Activated T-cell treated with anti-CD3 and anti-CD28 coated beads, Interleukin-2, amount 50 U/mL, for 4 hours (primary cell): ENCODE results near the gene SNRNP27. TPM values are rescaled to one million over a fixed set of nuclear protein-coding genes. Genes with fewer than 3 reads are reported as not detected.
A peak's percentile ranks its signal among the peaks of the same experiment; 100 is the strongest.
"Not testable (repeated sequence)": the region's sequence is repeated elsewhere in the genome, so short reads cannot be mapped to it uniquely, and the experiment has no call there.

ENCODE experiments used
- ATAC-seq, 2 donors: fragments of 200-7000 bp; cut with Tn5 transposase; one replicate each; pipeline ENCODE4 v1.10.0; 2021
- DNase-seq: peaks from one replicate; pipeline ENCODE4 v3.0.0-alpha.2; 2020
- H3K27me3 Mint-ChIP-seq: one replicate; pipeline ENCODE4 v1.8.0; 2021; ENCODE audit warnings: low read depth, mixed read lengths
- H3K36me3 Mint-ChIP-seq: one replicate; pipeline ENCODE4 v1.8.0; 2022; ENCODE audit warnings: mixed read lengths; ENCODE audit not compliant: insufficient read depth
- H3K4me1 Mint-ChIP-seq: one replicate; pipeline ENCODE4 v1.8.0; 2021; ENCODE audit warnings: low read depth, mixed read lengths
- H3K4me3 Mint-ChIP-seq: one replicate; pipeline ENCODE4 v1.8.0; 2021; ENCODE audit warnings: mild to moderate bottlenecking, moderate library complexity, mixed read lengths
- H3K9me3 Mint-ChIP-seq: one replicate; pipeline ENCODE4 v1.8.0; 2021; ENCODE audit warnings: mixed read lengths
- total RNA-seq, 3 donors: library from RNA; stranded (reverse); gene quantifications; one replicate each; pipeline ENCODE4 v1.2.1, GENCODE V29; 2021

Gene SNRNP27
- total RNA-seq, 3 donors from 2014 or later = 57.4 to 77.1 (median 75.4) TPM

DNA sequence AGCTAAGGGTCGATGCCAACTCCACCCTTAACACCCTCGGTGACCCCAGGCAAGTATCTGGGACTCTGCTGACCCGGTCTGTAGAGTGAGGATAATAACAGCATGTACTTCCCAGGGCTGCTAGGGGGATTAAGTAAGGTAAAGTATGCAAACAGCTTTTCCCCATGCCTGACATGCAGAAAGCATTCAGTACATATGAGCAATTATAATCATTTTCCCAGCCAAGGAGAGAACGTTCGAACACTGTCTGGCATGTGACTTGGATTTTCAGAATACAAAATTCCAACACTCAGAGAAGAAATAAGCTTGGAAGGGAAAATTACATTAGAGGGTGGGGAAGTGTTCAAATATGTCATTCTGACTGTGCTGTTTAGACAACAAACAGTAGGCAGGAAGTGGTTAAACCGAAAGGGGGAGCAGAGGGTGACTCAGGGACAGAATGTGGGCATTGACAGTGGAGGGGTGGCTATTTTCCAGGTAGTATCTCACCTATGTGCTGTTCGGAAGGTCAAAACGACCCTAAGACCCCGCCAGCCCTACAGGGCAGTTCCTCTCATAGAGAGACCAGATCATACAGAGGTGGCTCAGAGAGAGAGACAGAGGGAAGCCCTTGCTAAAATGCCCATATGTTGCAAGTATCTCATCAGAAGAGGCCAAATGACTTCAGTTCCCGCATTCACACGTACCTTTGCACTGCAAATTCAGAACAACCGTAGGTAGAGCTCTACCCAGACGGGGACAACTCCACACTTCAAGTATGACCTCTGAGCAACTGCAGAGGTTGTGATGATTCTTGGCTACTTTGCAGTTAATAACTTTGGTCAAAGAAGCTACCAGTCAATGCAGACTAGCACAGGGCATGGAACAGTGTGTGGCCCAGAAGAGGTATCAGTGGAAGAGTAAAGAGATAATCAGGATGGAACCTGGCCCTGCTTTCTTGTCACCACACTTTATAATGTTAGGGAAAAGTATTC lies 52.9 kb downstream of the SNRNP27 start:
- H3K27me3 Mint-ChIP-seq = no peaks in the 10 kb centered on the region
- H3K4me1 Mint-ChIP-seq = peaks cover 35% of the 10 kb centered on the region
- DNase-seq (peak; percentile 31), ATAC-seq (peak; percentile 86 to 88)
- H3K9me3 Mint-ChIP-seq = no peaks in the 10 kb centered on the region
- H3K4me3 Mint-ChIP-seq = peak overlapping the region; percentile 11
- peaks cover 10% of the 10 kb centered on the region for H3K36me3 Mint-ChIP-seq

- Mint-ChIP-seq H3K27me3 (no peaks in the 10 kb centered on the region), H3K9me3 (no peaks in the 10 kb centered on the region), H3K4me1 (peaks cover 35% of the 10 kb centered on the region), H3K4me3 (no peak overlapping the region), H3K36me3 (peaks cover 8% of the 10 kb centered on the region)
- DNase-seq (no peak), ATAC-seq (no peak)
Observed at GRCh38 chr2:69947325-69947931, 53.7 kb downstream of the SNRNP27 start.

- Mint-ChIP-seq H3K36me3 (peaks cover 4% of the 10 kb centered on the region), H3K4me3 (no peak overlapping the region), H3K27me3 (no peaks in the 10 kb centered on the region), H3K9me3 (no peaks in the 10 kb centered on the region), H3K4me1 (peaks cover 32% of the 10 kb centered on the region)
- ATAC-seq (no peak), DNase-seq (no peak)
Observed at GRCh38 chr2:69948032-69948962, 54.5 kb downstream of the SNRNP27 start.

- DNase-seq (no peak), ATAC-seq (no peak)
- H3K4me1 Mint-ChIP-seq = peaks cover 32% of the 10 kb centered on the region
- H3K36me3 Mint-ChIP-seq = peaks cover 3% of the 10 kb centered on the region
- no peaks in the 10 kb centered on the region for H3K9me3 Mint-ChIP-seq
- no peaks in the 10 kb centered on the region for H3K27me3 Mint-ChIP-seq
- H3K4me3 Mint-ChIP-seq = no peak overlapping the region
Observed at GRCh38 chr2:69948963-69949645, 55.3 kb downstream of the SNRNP27 start.

GRCh38 chr2:69950241-69950640 lies 56.5 kb downstream of the SNRNP27 start:
- H3K4me3 Mint-ChIP-seq = no peak overlapping the region
- no peaks in the 10 kb centered on the region for H3K36me3 Mint-ChIP-seq
- peaks cover 26% of the 10 kb centered on the region for H3K4me1 Mint-ChIP-seq
- no peaks in the 10 kb centered on the region for H3K27me3 Mint-ChIP-seq
- no peak for DNase-seq
- no peaks in the 10 kb centered on the region for H3K9me3 Mint-ChIP-seq
- no peak for ATAC-seq

GRCh38 chr2:69950671-69951070 lies 56.9 kb downstream of the SNRNP27 start:
- not testable (repeated sequence) for H3K36me3 Mint-ChIP-seq, H3K4me3 Mint-ChIP-seq, ATAC-seq

GRCh38 chr2:69952336-69953115 lies 58.8 kb downstream of the SNRNP27 start:
- ATAC-seq = no peak
- Mint-ChIP-seq H3K4me1 (peaks cover 3% of the 10 kb centered on the region), H3K4me3 (no peak overlapping the region), H3K36me3 (no peaks in the 10 kb centered on the region), H3K27me3 (no peaks in the 10 kb centered on the region), H3K9me3 (no peaks in the 10 kb centered on the region)
- DNase-seq = no peak

More at GRCh38 chr2:69950671-69951070, 56.9 kb downstream of the SNRNP27 start:
- H3K27me3 Mint-ChIP-seq, H3K9me3 Mint-ChIP-seq, DNase-seq: not testable (repeated sequence)
- peaks cover 22% of the 10 kb centered on the region for H3K4me1 Mint-ChIP-seq

- H3K4me3 Mint-ChIP-seq = no peak overlapping the region
- DNase-seq (no peak), ATAC-seq (no peak)
- peaks cover 2% of the 10 kb centered on the region for H3K4me1 Mint-ChIP-seq
- no peaks in the 10 kb centered on the region for H3K9me3 Mint-ChIP-seq
- no peaks in the 10 kb centered on the region for H3K36me3 Mint-ChIP-seq
- H3K27me3 Mint-ChIP-seq = no peaks in the 10 kb centered on the region
Observed at GRCh38 chr2:69954084-69954483, 60.3 kb downstream of the SNRNP27 start.

Other genes with a start within 250 kb of the SNRNP27 start
- 10 to 100 TPM in 2 of 3 donors, 1 to 10 TPM in 1; 9.6 to 12.4 (median 11.2) TPM for gene ANXA4, start 151.8 kb upstream of the SNRNP27 start, total RNA-seq
- gene GMCL1, start 64.3 kb upstream of the SNRNP27 start, total RNA-seq = 10 to 100 TPM; 10.4 to 16.4 (median 12.3) TPM
- gene MXD1, start 21.2 kb downstream of the SNRNP27 start, total RNA-seq = 10 to 100 TPM in 2 of 3 donors, 1 to 10 TPM in 1; 9.2 to 12.5 (median 11.8) TPM
- gene ASPRV1, start 67.7 kb downstream of the SNRNP27 start, total RNA-seq = under 1 TPM; 0.46 to 0.74 (median 0.54) TPM
- gene PCBP1, start 193.5 kb downstream of the SNRNP27 start, total RNA-seq = 100 to 1,000 TPM; 427 to 493 (median 462) TPM